Dedifferentiated amniotic fluid mesenchymal stem cell (primary cell): Measurements from ENCODE around the gene BORCS8.
A peak's percentile ranks its signal among the peaks of the same experiment; 100 is the strongest.

Experiments used
- DNase-seq: peaks from one replicate; pipeline ENCODE4 v3.0.0-alpha.2; 2016; ENCODE audit errors: extremely low spot score

BORCS8 gene

GRCh38 chr19:19214159-19214490 is 22.2 kb upstream of the BORCS8 start:
- DNase-seq = no peak

GRCh38 chr19:19213426-19214158 is 21.6 kb upstream of the BORCS8 start:
- no peak for DNase-seq

- no peak for DNase-seq
These were observed 21.0 kb upstream of the BORCS8 start for GRCh38 chr19:19212916-19213315.

- no peak for DNase-seq
These were observed 19.8 kb upstream of the BORCS8 start, which contains the start of gene NCAN for GRCh38 chr19:19211499-19212420. Gene NCAN (plus strand): TSS chr19:19211958. CDS start chr19:19216954, 4,996 bp downstream.

GRCh38 chr19:19209372-19209771 is 17.4 kb upstream of the BORCS8 start:
- no peak for DNase-seq

GRCh38 chr19:19207637-19208572 is 16.0 kb upstream of the BORCS8 start:
- DNase-seq = no peak

- DNase-seq = no peak
These were observed 15.0 kb upstream of the BORCS8 start for GRCh38 chr19:19206938-19207337.

- no peak for DNase-seq
These were observed 13.8 kb upstream of the BORCS8 start for GRCh38 chr19:19205416-19206410.

GRCh38 chr19:19204181-19204580 is 12.2 kb upstream of the BORCS8 start:
- DNase-seq = no peak

GRCh38 chr19:19203012-19203856 is 11.3 kb upstream of the BORCS8 start, which contains the start of gene NR2C2AP:
Gene NR2C2AP (minus strand): TSS chr19:19203414. CDS start chr19:19203060, 354 bp downstream.
- peak; percentile 81 for DNase-seq

GRCh38 chr19:19202707-19203011 is 10.7 kb upstream of the BORCS8 start:
- no peak for DNase-seq

- no peak for DNase-seq
These were observed 10.0 kb upstream of the BORCS8 start for GRCh38 chr19:19201697-19202630.

- DNase-seq = no peak
These were observed 2.0 kb upstream of the BORCS8 start for GRCh38 chr19:19193926-19194325.

- no peak for DNase-seq
These were observed 1.0 kb upstream of the BORCS8 start for GRCh38 chr19:19192910-19193423.

- DNase-seq = no peak
These were observed 229 bp downstream of the BORCS8 start for GRCh38 chr19:19191768-19192077.

GRCh38 chr19:19186742-19187141 is 5.2 kb downstream of the BORCS8 start:
- DNase-seq = no peak

GRCh38 chr19:19185853-19186740 is 5.9 kb downstream of the BORCS8 start:
- DNase-seq = no peak
